ENCODE results near the gene MAFG. TPM values are rescaled to one million over a fixed set of nuclear protein-coding genes. Genes with fewer than 3 reads are reported as not detected.

Gene MAFG
- total and polyA plus RNA-seq, 10 donors: 3.2 to 41.4 (median 23.4) TPM

- DNase-seq: no peak
Measured at GRCh38 chr17:81913394-81914102, 14.0 kb downstream of the MAFG start.

GRCh38 chr17:81912441-81913309 is 14.9 kb downstream of the MAFG start:
- H3K36me3 ChIP-seq: peaks cover 2 to 61% (median 44%) of the 10 kb centered on the region in 6 donors

More at GRCh38 chr17:81913394-81914102, 14.0 kb downstream of the MAFG start:
- no peaks in the 10 kb centered on the region for H3K27me3 ChIP-seq (replicated peaks in 1 of 7)
- intact Hi-C loops (cut with DNase I; ENCODE audit: low total_unique reads): no loop called here
- H3K4me3 ChIP-seq: no peak overlapping the region
- whole genome bisulfite sequencing, 5 donors: 92 to 96% (median 95%) methylated on average over 17 to 31 of the region's 31 CpGs
- no peaks in the 10 kb centered on the region for H3K9me3 ChIP-seq
- peaks cover 2 to 52% (median 39%) of the 10 kb centered on the region in 6 donors for H3K36me3 ChIP-seq
- TF ChIP-seq POLR2AphosphoS5 (IDR thresholded peaks at IDR 0.05) (peak in 2 of 3 donors; percentile 3 to 36), CTCF (IDR thresholded peaks at IDR 0.05 in 8 of 11, conservative IDR thresholded peaks at IDR 0.05 in 3 of 11) (no peak), POLR2A (IDR thresholded peaks at IDR 0.05) (no peak)
- H3K4me1 ChIP-seq: peaks cover 25 to 67% (median 48%) of the 10 kb centered on the region in 6 donors
- no peak overlapping the region for H3K27ac ChIP-seq

GRCh38 chr17:81911969-81912368 is 15.6 kb downstream of the MAFG start:
- peaks cover 2 to 68% (median 48%) of the 10 kb centered on the region in 6 donors for H3K36me3 ChIP-seq
- 82 to 94% (median 85%) methylated on average over 19 of the region's 19 CpGs for WGBS, 5 donors
- no peaks in the 10 kb centered on the region for H3K9me3 ChIP-seq
- peak; percentile 79 for DNase-seq
- H3K27ac ChIP-seq: peak overlapping the region in 4 of 8 donors; percentile 56 to 81 (median 61)
- H3K4me1 ChIP-seq: peaks cover 15 to 54% (median 35%) of the 10 kb centered on the region in 6 donors
- no peak for TF ChIP-seq POLR2AphosphoS5 (IDR thresholded peaks at IDR 0.05)
- TF ChIP-seq CTCF (IDR thresholded peaks at IDR 0.05 in 8 of 11, conservative IDR thresholded peaks at IDR 0.05 in 3 of 11): no peak
- TF ChIP-seq POLR2A (IDR thresholded peaks at IDR 0.05): no peak
- intact Hi-C loops (cut with DNase I; ENCODE audit: low total_unique reads): no loop called here
- H3K4me3 ChIP-seq: peak overlapping the region in 3 of 8 donors; percentile 13 to 94 (median 25)
- no peaks in the 10 kb centered on the region for H3K27me3 ChIP-seq (replicated peaks in 1 of 7)

More at GRCh38 chr17:81912441-81913309, 14.9 kb downstream of the MAFG start:
- intact Hi-C loops (cut with DNase I; ENCODE audit: low total_unique reads): no loop called here
- no peak for TF ChIP-seq CTCF (IDR thresholded peaks at IDR 0.05 in 8 of 11, conservative IDR thresholded peaks at IDR 0.05 in 3 of 11)
- TF ChIP-seq POLR2A (IDR thresholded peaks at IDR 0.05): no peak
- TF ChIP-seq POLR2AphosphoS5 (IDR thresholded peaks at IDR 0.05): peak in 1 of 3 donors; percentile 13
- H3K27me3 ChIP-seq (replicated peaks in 1 of 7): no peaks in the 10 kb centered on the region
- WGBS, 5 donors: 85 to 91% (median 86%) methylated on average over 31 to 32 of the region's 32 CpGs
- no peak overlapping the region for H3K4me3 ChIP-seq
- no peak overlapping the region for H3K27ac ChIP-seq
- H3K4me1 ChIP-seq: peaks cover 20 to 61% (median 41%) of the 10 kb centered on the region in 6 donors
- H3K9me3 ChIP-seq: no peaks in the 10 kb centered on the region
- DNase-seq: peak; percentile 79
